ENCODE measurements around the gene TLR1.
"Not testable (repeated sequence)": the region's sequence is repeated elsewhere in the genome, so short reads cannot be mapped to it uniquely, and the experiment has no call there.

Gene TLR1, protein sequence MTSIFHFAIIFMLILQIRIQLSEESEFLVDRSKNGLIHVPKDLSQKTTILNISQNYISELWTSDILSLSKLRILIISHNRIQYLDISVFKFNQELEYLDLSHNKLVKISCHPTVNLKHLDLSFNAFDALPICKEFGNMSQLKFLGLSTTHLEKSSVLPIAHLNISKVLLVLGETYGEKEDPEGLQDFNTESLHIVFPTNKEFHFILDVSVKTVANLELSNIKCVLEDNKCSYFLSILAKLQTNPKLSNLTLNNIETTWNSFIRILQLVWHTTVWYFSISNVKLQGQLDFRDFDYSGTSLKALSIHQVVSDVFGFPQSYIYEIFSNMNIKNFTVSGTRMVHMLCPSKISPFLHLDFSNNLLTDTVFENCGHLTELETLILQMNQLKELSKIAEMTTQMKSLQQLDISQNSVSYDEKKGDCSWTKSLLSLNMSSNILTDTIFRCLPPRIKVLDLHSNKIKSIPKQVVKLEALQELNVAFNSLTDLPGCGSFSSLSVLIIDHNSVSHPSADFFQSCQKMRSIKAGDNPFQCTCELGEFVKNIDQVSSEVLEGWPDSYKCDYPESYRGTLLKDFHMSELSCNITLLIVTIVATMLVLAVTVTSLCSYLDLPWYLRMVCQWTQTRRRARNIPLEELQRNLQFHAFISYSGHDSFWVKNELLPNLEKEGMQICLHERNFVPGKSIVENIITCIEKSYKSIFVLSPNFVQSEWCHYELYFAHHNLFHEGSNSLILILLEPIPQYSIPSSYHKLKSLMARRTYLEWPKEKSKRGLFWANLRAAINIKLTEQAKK

DNA sequence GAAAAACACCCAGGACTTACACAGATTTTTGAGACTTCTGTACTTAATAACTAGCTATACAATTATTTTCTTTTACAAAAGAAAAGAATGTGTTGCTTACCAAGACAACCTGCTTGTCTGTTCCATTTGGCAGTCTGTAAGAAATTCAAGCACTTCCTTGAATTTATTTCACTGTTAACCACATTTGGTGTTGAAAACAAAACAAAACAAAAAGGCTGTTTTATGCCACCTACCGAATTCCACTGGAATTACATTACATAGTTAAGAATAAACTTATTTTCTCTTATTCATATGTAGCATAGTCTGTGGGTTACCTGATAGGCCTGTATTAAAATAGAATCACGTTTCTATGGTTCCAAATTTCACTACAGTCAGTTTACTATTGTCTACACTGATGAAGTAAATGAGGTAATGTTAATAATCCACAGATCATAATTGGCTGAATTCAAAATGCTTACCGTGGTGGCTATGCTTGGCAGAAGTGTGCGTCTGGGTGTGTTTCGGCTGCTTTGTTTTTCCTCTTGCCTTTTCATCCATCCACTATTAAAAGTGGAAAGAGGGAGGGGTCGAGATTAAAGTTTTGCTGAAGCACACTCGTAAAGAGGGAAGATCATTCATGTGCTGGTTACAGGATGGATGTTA lies at the start of gene TLR1:
Gene TLR1 (minus strand): TSS at position 138 of the 642 bp plus-strand sequence. CDS start 5,960 bp downstream, outside the sequence.
- DNase-seq (ENCODE audit: low read depth): no peak

DNA sequence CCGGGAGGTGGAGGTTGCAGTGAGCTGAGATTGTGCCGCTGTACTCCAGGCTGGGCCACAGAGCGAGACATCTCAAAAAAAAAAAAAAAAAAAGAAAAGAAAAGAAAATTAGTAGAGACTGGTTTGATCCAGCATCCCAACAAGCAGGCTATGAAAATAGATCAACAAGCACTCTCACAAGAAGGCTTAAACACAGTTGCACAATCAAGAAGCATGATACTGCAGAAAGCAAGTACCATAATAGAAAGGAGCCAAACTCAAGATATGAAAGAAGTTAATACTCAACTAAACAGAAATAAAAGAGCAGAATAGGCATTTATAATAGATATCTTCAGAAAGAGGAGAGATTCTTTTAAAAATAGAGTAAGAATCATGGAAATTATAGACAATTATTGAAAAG lies 41.4 kb upstream of the TLR1 start:
- no peak for DNase-seq (ENCODE audit: low read depth)

DNA sequence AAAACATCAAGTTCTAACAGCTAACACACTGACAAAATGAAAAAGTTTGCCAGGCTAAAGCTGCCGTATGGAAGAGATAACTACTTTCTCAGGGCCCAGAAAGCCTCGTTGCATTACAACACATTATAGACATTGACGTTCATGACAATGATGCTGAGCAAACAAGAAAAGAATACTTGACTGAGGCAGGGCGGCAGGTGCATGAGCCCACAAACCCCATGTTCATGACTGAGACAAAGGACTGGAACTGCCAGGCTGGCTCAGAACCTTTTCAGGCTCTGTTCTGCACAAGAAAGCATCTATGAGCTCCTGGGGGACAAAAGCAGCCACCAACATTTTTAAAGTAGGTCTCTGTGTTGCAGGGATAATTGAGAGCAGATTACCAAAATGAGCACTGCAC lies 38.4 kb upstream of the TLR1 start:
- DNase-seq (ENCODE audit: low read depth): no peak

DNA sequence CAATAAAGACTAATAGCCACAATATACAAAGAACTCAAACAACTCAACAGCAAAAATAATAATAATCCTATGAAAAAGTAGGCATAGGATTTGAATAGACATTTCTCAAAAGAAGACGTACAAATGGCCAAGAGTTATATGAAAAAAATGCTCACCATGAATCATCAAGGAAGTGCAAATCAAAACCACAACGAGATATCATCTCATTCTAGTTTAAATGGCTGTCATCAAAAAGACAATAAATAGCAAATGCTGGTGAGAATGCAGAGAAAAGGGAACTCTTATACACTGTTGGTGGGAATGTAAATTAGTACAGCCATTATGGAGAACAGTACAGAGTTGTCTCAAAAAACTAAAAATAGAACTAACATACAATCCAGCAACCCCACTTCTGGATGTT lies 33.3 kb upstream of the TLR1 start:
- no peak for DNase-seq (ENCODE audit: low read depth)

DNA sequence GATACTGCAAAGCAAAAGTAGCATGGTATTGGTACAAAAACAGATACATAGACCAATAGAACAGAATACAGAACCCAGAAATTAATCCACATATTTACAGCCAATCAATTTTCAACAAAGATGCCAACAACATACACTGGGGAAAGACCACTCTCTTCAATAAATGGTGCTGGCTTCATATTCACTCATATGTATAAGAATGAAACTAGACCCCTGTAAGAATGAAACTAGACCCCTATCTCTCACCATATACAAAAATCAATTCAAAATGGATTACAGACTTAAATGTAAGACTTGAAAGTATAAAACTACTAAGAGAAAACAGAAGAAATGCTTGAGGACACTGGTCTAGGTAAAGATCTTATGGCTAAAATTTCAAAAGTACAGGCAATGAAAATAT lies 32.7 kb upstream of the TLR1 start:
- DNase-seq (ENCODE audit: low read depth): no peak

DNA sequence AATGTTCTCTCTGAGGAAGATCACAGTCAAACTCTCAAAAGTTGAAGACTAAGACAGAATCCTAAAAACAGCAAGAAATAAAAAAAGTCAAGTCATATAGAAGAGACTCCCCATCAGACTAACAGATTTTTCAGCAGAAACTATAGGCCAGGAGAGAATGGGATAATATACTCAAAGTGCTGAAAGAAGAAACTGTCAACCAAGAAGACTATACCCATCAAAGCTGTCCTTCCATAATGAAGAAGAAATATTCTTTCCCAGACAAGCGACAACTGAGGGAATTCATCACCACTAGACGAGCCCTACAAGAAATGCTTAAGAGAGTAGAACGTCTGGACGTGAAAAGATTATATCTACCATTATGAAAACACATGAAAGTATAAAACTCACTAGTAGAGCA lies 30.0 kb upstream of the TLR1 start:
- DNase-seq (ENCODE audit: low read depth): no peak

DNA sequence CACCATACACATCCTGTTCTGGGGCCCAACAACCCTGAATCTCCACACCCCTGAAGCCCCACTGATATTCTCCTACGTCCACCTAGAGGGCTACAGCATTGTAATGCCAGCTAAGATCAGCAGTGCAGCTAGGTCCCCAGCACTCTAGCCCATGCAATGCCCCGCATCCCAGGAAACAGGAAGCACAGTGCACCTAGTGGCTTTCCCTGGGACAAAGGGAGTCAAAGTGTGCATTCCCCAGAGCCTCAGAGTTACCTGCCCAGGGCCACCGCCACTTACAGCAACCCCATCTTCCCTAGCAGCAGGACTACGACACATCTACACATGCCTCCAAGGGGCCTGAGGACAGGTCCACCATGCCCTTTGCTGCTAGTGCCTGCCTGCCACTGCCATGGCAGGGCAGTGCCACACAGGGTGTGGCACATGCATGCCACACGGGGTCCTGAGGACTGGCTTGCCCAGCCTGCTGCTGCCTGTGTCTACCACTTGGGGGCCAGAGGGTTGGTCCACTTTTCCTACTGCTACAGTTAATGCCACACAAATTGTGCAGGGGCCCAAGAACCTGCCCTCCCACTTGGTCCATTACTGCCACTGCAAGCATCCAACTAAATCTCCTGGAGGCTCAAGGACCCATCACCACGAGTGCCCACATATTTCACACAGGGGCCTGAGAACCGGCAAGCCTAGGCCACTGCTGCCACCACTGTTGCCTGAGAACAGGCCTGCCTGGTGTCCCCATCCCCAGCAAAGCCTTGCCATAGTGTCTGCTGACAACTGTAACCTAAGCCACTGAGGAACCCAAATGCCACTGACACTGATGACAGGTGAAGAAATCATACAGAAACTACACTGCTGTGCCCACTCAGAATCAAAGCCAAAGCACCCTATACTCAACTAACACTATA lies 28.3 kb upstream of the TLR1 start:
- DNase-seq (ENCODE audit: low read depth): no peak

DNA sequence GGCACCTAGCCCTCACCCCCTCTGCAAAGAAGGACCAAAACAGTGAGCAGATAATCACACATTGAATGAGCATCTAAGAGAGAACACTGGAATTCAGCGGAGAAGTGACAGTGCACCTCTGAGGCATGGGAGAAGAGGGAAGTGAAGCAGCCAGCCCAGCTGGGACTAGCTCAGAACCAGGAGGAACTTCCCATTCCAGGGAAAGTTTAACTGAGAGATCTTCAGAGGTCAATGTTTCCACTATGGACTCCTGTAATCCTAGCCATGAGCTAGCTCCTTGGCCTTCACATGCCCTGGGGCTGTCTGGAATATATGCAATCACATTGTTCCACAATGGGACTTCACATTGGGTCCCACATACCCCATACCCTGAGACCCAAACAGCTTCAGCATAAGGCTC lies 27.6 kb upstream of the TLR1 start:
- DNase-seq (ENCODE audit: low read depth): no peak

DNA sequence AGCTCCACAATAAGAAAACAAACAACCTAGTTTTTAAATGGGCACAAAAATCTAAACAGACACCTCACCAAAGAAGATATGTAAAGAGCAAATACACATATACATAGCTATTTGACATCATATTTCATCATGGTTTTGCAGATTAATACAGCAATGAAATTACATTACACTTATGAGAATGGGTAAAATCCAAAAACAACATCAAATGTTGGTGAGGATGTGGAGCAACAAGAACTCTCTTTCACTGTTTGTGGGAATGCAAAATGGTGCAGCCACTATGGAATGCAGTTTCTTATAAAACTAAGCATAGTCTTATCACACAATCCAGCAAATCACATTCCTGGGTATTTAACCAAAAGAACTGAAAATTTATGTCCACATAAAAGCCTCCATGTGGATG lies 27.1 kb upstream of the TLR1 start:
- no peak for DNase-seq (ENCODE audit: low read depth)

DNA sequence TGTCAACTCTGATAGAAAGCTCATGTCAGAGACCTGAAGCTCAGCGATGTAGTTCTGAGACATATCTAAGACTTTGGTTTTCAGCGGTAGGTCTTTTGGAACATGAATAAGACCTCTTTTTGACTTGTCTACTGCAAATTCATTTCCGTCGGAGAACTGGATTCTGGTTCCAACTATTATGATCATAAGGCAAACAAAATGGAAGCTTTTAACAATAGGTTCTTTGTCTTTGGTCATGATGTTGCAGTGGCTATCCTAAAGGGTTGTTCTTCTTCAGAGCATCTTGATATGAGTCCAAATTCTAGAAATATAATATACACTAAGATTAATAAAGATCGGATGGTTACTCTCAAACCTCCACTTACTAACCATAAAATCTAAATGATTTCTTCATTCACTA lies 24.6 kb upstream of the TLR1 start:
- no peak for DNase-seq (ENCODE audit: low read depth)

DNA sequence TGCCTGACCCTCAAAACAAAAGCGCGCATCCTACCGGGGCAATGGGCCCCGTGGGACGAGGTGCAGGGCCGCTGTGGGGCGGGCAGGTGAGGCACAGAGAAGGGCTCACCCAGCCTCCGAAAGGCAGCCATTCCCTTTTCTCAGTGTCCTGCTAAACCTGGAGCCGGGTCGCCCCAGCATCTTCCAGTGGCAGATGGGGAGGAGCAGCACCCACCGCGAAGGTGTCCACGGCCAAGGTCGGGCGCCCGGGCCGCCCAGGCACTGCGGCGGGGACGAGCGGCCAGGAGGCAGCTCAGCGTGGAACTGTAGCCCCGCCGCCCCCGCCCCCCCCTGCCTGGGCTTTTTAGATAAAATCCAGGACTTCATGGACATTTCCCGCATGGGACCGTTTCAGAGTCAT lies 19.2 kb upstream of the TLR1 start:
- DNase-seq (ENCODE audit: low read depth): no peak

DNA sequence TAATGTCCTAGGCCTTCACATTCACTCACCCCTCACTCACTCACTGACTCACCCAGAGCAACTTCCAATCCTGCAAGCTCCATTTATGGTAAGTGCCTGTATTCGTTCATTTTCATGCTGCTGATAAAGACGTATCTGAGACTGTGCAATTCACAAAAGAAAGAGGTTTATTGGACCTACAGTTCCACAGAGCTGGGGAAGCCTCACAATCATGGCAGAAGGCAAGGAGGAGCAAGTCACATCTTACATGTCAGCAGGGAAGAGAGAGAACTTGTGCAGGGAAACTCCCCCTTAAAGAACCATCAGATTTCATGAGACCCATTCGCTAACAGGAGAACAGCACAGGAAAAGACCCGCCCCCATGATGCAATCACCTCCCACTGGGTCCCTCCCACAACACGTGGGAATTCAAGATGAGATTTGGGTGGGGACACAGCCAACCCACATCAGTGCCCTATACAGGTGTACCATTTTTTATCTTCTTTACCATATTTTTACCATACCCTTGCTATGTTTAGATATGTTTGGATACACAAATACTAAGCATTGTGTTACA lies 18.2 kb upstream of the TLR1 start:
- DNase-seq (ENCODE audit: low read depth): no peak

DNA sequence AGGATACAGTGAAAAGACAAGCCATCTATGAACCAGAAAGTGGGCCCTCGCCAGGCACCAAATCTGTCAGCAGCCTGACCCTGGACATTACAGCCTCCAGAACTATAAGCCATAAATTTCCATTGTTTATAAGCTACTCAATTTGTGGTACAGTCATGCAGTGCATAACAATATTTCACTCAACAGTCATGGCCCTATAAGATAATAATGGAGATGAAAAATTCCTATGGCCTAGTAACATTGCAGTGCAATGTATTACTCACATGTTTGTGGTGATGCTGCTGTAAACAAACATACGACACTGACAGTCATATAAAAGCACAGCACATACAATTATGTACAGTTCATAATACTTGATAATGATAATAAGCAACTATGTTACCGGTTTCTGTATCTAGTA lies 17.1 kb upstream of the TLR1 start:
- DNase-seq (ENCODE audit: low read depth): no peak

DNA sequence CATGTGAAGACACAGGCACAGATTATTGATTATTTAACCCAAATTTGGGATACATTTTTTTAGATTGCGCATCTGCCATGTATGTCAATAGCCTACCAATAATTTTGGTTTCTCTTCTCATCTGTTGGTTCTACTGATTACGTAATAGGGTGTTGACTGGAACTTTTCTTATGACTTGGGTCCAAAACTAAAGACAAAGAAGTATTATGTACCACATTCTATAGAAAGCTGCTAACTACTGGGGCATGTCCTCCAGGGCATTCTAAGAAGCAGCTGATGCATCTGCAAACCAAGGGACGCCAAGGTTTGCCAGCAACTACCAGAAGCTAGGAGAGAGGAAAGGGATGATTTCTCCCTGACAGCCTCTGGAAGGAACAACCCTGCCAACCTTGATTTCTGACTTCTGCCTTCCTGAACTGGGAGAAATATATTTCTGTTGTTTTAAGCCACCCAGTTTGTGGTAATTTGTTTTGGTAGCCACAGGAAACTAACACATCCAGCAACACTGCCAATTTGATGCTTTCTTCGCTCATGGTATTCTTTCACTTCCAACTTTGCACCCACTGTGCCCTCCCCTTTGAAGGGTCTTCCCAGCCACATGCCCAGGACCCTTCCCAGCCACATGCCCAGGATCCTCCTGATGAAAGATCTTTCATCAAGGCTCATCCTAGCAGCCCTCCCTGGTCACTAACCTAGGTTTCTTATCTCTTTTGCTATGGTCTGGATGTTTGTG lies 15.9 kb upstream of the TLR1 start:
- no peak for DNase-seq (ENCODE audit: low read depth)

DNA sequence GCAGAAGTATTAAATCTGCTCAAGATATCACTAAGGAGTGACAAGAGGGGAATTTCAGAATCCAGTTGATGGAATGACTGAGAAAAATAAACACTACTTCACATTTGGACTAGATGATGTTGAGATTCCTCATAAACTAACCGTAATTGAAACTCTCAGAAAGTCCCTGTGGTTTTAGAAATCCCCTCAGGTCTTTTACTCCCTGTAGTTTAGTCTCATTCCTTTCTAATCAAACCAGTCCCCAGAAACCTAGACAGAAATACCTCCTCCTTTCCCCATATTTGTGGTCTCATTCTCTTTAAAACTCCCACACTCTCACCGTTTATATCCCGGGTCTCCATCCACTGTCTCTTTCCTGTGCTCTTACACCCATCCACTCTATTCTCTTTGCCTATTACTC lies 15.0 kb upstream of the TLR1 start:
- DNase-seq (ENCODE audit: low read depth): no peak

DNA sequence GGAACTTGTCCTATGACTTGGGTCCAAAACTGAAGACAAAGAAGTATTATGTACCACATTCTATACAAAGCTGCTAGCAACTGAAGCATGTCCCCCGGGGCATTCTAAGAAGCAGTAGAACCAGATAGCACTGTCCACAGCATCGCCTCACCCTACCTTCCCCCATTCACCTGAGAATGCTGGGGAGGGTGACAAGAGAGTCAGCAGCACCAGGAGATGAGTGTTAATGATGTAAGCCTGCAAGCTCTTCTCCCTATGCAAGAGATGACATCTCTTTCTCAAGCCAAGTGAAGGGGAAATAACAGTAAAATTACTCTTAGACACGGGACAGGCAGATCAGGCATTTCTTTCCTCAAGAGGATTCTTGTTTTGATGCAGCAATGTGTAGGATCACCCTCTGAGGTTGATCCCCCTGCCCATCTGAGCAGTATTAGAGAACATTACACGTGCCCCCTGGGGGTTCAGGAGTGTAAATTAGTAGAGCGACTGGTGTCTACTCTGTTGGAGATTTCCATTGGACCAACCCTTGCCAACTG lies 13.9 kb upstream of the TLR1 start:
- no peak for DNase-seq (ENCODE audit: low read depth)

DNA sequence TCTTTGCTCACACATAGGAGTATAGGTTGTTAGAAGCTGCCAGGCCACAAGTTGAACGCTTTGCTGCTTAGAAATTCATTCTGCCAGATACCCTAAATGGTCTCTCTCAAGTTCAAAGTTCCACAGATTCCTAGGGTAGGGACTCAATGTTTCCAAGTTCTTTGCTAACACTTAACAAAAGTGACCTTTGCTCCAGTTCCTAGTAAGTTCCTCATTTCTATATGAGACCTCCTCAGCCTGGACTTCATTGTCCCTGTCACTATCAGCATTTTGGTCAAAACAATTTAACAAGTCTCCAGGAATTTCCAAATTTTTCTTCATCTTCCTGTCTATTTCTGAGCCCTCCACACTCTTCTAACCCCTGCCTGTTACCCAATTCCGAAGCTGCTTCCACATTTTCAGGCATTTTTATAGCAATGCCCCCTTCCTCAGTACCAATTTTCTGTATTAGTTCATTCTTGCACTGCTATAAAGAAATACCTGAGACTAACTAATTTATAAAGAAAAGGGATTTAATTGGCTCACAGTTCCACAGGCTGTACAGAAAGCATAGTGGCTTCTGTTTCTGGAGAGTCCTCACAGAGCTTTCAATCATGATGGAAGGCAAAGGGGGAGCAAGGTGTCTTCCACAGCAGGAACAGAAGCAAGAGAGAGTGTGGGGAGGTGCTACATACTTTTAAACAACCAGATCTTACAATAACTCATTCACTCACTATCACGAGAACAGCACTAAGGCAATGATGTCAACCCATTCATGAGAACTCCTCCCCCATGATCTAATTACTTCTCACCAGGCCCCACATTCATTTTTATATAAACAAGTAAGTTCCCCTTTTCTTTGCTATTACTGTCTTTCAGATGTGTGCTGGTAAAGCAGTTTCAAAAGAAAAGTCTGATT lies 11.5 kb upstream of the TLR1 start:
- no peak for DNase-seq (ENCODE audit: low read depth)

DNA sequence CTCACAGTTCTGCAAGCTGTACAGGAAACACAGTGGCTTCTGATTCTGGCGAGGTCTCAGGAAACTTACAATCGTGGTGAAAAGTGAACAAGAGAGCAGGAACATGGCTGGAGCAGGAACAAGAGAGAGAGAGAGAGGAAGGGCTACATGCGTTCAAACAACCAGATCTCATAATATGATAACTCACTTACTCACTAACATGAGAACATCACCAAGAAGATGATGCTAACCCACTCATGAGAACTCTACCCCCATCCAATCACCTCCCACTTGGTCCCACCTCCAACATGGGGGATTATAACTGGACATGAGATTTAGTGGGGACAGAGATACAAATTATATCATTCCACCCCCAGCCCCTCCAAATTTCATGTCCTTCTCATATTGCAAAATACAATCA lies 9.8 kb upstream of the TLR1 start:
- no peak for DNase-seq (ENCODE audit: low read depth)

DNA sequence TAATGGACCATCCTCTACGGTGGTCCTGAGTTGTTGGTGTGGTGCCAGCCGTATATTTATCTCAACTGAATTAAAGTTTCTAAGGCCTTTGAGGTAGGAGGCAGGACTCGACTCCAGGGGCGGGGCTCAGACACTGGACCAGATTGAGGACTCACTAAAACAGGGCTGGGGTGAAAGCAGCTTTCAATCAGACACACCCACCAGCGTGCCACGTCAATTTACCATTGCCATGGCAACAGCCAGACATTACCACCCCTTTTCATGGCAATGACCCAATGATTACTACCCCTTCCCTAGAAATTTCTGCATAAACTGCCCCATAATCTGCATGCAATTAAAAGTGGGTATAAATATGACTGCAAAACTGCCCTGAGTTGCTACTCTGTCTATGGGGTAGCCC lies 6.7 kb upstream of the TLR1 start:
- no peak for DNase-seq (ENCODE audit: low read depth)

DNA sequence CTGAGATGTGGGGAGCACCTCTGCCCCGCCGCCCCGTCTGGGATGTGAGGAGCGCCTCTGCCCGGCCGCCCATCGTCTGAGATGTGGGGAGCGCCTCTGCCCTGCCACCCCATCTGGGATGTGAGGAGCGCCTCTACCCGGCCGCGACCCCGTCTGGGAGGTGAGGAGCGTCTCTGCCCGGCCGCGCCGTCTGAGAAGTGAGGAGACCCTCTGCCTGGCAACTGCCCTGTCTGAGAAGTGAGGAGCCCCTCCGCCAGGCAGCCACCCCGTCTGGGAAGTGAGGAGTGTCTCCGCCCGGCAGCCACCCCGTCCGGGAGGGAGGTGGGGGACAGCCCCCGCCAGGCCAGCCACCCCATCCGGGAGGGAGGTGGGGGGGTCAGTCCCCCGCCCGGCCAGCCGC lies 2.9 kb upstream of the TLR1 start:
- DNase-seq (ENCODE audit: low read depth): not testable (repeated sequence)
